Measurements from ENCODE around the gene RNASEH2A.
A peak's percentile ranks its signal among the peaks of the same experiment; 100 is the strongest.

The RNASEH2A gene

DNA sequence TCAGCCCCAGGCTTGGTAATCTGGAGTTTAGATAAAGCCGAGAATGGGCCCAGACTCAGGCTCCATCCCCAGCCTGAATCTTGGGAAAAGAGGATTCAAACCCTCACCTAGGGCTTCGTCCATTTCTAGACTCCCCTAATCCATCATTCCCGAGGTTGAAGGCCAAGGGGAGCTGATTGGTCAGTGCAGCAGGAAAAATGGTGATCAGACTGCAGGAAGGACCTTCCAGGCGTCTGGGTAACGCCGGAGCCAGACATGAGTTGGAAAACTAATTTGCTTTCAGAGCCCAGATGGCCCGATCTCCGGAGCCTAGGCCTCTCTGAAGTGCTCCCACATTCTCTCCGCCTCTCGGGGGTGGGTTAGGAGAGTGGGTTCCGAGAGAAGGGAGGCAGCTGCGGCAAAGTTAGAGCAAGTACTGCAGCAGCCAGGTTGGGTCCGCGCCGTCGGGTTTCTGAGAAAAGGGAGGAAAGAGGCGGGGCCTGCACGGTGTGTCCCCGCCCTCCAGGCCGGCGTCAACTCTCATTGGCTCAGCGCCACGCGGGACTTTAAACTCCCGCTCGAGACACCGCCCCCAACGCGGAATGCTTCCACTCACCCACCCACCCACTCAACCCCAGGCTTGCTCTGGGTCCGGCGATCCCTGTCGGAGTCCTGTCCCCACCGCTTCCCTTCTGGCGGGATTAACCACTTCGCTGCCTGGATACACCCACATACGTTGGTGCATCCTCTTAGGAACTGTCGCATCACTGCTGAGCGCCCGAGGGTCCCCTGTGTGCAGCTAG is 28.8 kb downstream of the RNASEH2A start:
- Histone ChIP-seq H3K4me1 (ENCODE audit: insufficient read depth, poor library complexity, severe bottlenecking) (peaks cover 10% of the 10 kb centered on the region), H3K4me3 (ENCODE audit: severe bottlenecking) (no peak overlapping the region), H3K27me3 (ENCODE audit: insufficient read depth, poor library complexity, severe bottlenecking) (peaks cover 71% of the 10 kb centered on the region), H3K9me3 (ENCODE audit: severe bottlenecking) (no peaks in the 10 kb centered on the region), H3K36me3 (ENCODE audit: low read depth) (no peaks in the 10 kb centered on the region), H3K27ac (ENCODE audit: poor library complexity, severe bottlenecking) (no peak overlapping the region)
- no peak for DNase-seq (ENCODE audit: low spot score)
- TF ChIP-seq CTCF (IDR thresholded peaks at IDR 0.05; ENCODE audit: poor library complexity, severe bottlenecking): no peak
- no peak for ATAC-seq (ENCODE audit: low read depth)

DNA sequence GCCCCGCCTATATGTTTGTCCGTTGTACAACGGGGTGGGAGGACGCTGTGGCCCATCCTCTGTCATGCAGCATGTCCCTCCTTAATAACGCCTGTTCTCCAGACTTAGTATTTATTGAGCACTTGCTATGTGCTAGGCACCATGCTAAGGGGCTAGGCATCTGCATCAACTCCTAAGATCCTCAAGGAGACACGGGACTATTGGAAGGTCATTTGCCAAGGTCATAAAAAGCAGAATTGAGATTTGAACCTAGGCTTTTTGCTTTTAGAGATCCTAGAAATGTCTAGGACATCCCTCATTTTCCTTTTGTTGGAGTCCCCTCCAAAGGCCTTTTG is 30.1 kb downstream of the RNASEH2A start:
- ATAC-seq (ENCODE audit: low read depth): no peak
- no peak for DNase-seq (ENCODE audit: low spot score)
- Histone ChIP-seq H3K4me3 (ENCODE audit: severe bottlenecking) (no peak overlapping the region), H3K9me3 (ENCODE audit: severe bottlenecking) (no peaks in the 10 kb centered on the region), H3K27me3 (ENCODE audit: insufficient read depth, poor library complexity, severe bottlenecking) (peaks cover 73% of the 10 kb centered on the region), H3K4me1 (ENCODE audit: insufficient read depth, poor library complexity, severe bottlenecking) (peaks cover 10% of the 10 kb centered on the region), H3K36me3 (ENCODE audit: low read depth) (no peaks in the 10 kb centered on the region), H3K27ac (ENCODE audit: poor library complexity, severe bottlenecking) (no peak overlapping the region)
- no peak for TF ChIP-seq CTCF (IDR thresholded peaks at IDR 0.05; ENCODE audit: poor library complexity, severe bottlenecking)

GRCh38 chr19:12837225-12837624 is 30.8 kb downstream of the RNASEH2A start:
- ATAC-seq (ENCODE audit: low read depth): no peak

GRCh38 chr19:12838182-12838885 is 31.9 kb downstream of the RNASEH2A start, which contains the start of gene MAST1:
TSS of gene MAST1 (plus strand) at chr19:12838515. CDS start at chr19:12838573, 58 bp downstream.
- ATAC-seq (ENCODE audit: low read depth): peak; percentile 28; the same call in 1 of the 3 replicates
- no peak for DNase-seq (ENCODE audit: low spot score)

More at GRCh38 chr19:12837225-12837624, 30.8 kb downstream of the RNASEH2A start:
- Histone ChIP-seq H3K9me3 (ENCODE audit: severe bottlenecking) (no peaks in the 10 kb centered on the region), H3K27ac (ENCODE audit: poor library complexity, severe bottlenecking) (no peak overlapping the region), H3K27me3 (ENCODE audit: insufficient read depth, poor library complexity, severe bottlenecking) (peaks cover 73% of the 10 kb centered on the region), H3K36me3 (ENCODE audit: low read depth) (no peaks in the 10 kb centered on the region), H3K4me3 (ENCODE audit: severe bottlenecking) (no peak overlapping the region), H3K4me1 (ENCODE audit: insufficient read depth, poor library complexity, severe bottlenecking) (peaks cover 10% of the 10 kb centered on the region)
- no peak for DNase-seq (ENCODE audit: low spot score)
- TF ChIP-seq CTCF (IDR thresholded peaks at IDR 0.05; ENCODE audit: poor library complexity, severe bottlenecking): no peak

More at GRCh38 chr19:12838182-12838885, 31.9 kb downstream of the RNASEH2A start, which contains the start of gene MAST1:
- H3K4me3 ChIP-seq (ENCODE audit: severe bottlenecking): peak within 1 kb of the TSS; percentile 26
- peaks cover under 1% of the 10 kb centered on the region for H3K4me1 ChIP-seq (ENCODE audit: insufficient read depth, poor library complexity, severe bottlenecking)
- peaks cover 65% of the 10 kb centered on the region for H3K27me3 ChIP-seq (ENCODE audit: insufficient read depth, poor library complexity, severe bottlenecking)
- H3K27ac ChIP-seq (ENCODE audit: poor library complexity, severe bottlenecking): no peak within 1 kb of the TSS
- no peaks in the 10 kb centered on the region for H3K9me3 ChIP-seq (ENCODE audit: severe bottlenecking)
- TF ChIP-seq CTCF (IDR thresholded peaks at IDR 0.05; ENCODE audit: poor library complexity, severe bottlenecking): peak; percentile 74
- no peaks in the 10 kb centered on the region for H3K36me3 ChIP-seq (ENCODE audit: low read depth)
